Suprapubic skin (tissue), 3 donors: Measurements from ENCODE around the gene NSUN4.

Source experiments
- CTCF ChIP-seq, 2 donors: fragments of 200-600 bp in 1 of 2; fragments of 450-650 bp in 1 of 2; sonication (generic) in 1 of 2; IDR thresholded peaks; one replicate each; pipeline ENCODE4 v1.5.1; 2016 to 2019; ENCODE audit warnings: antibody characterized with exemption in 2 of 2, mild to moderate bottlenecking in 1 of 2, moderate library complexity in 1 of 2
- POLR2AphosphoS5 ChIP-seq, 3 donors: sonication (generic); formaldehyde crosslinking; IDR thresholded peaks; one replicate each; pipeline ENCODE4 v1.6.1; 2017; ENCODE audit warnings: antibody characterized with exemption in 3 of 3

- no peak for TF ChIP-seq CTCF (IDR thresholded peaks at IDR 0.05)
- TF ChIP-seq POLR2AphosphoS5 (IDR thresholded peaks at IDR 0.05) = no peak
Observed at GRCh38 chr1:46315669-46316403, 24.8 kb upstream of the NSUN4 start.
